Stimulated activated CD4-positive, alpha-beta T cell treated with anti-CD3 and anti-CD28 coated beads, Interleukin-15, amount 100 ng/mL, for 24 hours (primary cell): ENCODE results near the gene OCRL.

Experiments used
- DNase-seq: peaks from one replicate; pipeline ENCODE4 v3.0.0-alpha.2; 2020

OCRL gene

DNA sequence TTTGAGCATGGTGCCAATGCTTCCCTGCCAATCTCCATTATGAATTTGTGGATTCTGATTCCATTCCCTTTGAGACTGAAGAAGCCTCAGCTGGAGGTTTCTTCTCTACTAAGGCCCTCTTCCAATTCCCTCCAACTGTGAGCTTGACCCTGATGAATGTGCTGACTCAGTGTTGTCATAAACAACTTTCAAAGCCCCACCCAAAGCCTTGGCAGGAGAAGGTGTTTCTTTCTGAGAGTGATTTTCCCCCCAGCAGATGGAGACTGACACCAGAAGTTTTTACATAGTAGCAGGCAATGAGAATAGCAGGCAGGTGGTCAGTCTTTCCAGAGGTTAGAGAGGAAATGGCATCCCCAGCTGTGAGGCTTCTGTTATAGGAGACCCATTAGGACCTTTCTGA lies 53.1 kb downstream of the OCRL start:
- no peak for DNase-seq

DNA sequence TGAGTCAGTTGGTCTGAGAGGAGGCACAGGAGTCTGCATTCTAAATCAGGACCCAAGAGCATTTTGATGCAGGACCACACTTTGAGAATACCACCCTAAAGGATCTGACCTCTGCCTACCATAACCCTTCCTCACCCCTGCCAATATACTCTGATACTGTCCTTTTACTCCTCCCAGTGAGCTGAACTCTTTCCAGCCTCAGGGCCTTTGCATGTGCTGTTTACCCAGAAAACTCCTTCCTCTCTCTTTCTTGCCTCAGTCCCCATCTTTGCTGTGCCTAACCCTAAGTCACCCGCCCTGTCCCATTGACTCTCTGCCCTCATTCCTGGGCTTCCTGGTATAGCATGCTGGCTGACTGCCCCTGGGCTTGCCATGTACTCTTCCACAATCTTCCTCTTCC lies 54.7 kb downstream of the OCRL start:
- DNase-seq, result no peak

DNA sequence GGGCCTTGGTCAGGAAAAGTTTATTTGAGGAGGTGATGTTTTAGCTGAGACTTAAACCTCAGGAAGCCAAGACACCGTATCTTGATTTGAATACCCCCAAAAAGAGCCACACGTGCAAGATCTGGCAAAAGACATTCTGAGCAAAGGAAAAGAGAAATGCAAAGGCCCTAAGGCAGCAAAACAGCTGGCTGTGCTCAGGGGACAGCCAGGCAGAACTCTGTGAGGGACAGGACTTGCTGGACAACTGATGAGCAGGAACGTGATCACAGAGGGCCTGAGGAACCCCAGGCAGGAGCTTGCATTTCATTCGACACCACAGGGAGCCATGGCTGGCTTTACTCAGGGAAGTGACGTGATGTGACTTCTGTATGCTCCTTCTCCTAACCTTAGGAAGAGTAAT lies 56.0 kb downstream of the OCRL start:
- DNase-seq, result no peak

DNA sequence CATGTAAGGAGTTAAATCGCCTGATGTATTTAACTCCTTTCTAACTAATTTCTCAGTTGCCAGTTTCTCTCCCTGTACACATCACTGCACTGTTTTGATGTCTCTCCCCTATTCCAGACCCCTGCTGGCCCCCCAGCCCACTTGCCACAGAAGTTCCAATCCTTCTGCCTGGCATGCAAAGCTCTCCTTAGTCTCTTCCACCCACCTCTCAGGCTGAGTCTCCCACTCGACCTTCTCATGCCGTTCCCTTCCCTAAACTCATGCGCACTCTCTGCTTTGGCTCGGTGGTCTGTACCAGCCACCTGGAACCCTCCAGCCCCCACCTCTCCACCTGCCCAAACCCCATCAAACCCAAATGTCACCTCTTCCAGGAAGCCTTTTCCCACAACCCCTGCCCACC lies 57.8 kb downstream of the OCRL start:
- no peak for DNase-seq

DNA sequence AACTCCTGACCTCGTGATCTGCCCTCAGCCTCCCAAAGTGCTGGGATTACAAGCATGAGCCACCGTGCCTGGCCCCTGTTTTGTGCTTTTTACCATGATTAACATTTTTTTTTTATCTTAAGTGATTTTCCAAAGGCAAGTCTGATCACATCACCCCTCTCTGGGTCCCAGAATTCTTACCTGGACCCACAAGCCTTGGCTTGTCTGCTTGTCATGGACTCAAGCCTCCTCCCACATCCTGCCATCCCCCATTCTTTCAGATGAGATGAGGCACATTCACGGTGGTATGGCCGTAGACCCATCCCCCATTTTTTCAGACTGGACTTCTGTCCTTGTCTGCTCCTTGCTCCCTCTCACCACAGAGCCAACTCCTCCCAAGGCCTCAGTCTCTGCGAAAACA lies 59.4 kb downstream of the OCRL start:
- DNase-seq, result no peak

DNA sequence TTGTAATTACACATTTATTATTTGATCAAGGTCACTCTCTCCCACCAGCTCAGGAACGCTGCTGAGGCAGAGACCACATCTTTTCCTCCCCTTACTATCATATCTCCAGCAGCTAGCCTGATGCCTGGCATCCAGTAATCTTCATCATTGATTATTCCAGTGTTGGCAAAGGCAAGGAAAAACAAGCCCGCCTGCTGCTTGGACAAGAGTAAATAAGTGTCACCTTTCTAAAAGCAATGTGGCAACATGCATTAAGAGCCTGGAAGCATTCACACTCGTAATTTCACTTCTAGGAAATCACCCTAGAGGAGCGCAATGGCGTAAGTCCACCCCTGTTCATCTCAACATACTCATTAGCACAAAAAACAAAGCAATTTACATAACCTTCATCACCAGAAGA lies 59.9 kb downstream of the OCRL start:
- DNase-seq, result no peak

DNA sequence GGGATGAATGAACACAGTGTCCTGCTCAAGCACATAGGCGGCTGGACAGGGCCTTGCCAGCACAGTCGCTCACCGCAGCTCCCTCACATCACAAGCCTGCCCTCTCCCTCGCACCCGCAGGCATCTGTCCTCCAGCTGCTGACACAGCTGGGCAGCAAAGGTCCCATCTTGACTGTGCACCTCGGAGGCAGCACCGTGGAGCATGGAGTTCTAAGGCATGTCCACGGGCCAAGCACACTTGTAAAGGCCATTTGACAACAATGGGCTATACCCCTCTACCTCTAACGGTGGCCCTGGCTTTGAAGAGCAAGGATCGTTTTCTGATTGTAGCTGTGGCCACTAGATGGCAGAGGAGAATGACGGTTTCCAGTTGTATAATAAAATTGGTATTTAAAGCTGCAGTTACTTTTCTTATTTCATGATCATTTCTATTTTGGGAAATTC lies 60.9 kb downstream of the OCRL start:
- peak; percentile 6 for DNase-seq

DNA sequence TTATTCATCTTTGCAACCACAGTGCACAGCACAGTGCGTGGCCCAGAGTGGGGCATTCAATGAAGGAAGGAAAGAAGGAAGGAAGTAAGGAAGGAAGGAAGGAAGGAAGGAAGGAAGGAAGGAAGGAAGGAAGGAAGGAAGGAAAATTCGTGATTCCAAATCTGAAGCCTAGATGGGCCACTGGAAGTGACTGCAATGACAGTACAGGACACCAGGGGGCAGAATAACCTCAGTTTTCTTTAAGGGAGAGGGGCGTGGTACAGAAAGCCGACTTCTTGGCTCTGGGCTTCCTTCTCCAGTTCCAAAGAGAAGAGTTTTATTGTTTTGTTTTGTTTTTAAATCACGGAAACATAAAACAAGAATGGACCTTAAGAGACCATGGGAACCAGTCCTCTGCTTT lies 66.9 kb downstream of the OCRL start:
- DNase-seq, result peak; percentile 60

DNA sequence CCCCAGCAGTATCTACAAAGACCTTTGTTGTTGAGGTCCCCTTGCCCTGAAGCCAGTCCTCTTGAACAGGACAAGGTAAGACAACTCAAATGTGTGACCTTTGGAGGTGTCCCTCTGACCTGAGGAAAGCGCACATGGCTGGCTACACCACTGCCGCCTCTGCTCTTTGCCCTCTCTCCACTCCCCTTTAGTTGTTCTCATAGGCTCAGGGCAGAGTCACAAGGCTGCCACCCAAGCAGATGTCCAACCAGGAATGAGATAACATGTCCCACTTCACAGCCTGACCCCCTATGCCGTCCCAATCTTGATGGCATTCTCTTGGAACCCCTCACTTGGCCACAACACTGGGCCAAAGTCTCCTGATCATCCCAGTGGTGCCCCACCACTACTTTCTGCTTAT lies 68.4 kb downstream of the OCRL start:
- no peak for DNase-seq

DNA sequence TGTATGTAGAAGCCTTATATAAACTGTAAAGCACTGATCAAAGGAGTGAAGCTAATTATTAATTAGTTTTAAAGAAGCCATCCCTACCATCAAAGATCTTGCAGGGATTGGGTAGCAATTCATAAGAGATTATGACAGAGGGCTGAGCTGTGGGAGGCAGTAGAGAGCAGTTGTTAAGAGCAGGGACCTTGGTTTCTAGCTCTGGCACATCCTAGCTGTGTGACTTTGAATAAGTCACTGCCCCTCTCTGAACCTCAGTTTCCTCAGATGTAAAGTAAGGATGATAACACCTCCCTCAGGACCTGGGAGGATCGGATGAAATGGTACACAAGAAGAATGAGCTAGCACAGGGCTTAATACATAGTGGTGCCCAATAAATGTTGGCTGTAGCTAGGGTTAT lies 69.3 kb downstream of the OCRL start:
- no peak for DNase-seq

DNA sequence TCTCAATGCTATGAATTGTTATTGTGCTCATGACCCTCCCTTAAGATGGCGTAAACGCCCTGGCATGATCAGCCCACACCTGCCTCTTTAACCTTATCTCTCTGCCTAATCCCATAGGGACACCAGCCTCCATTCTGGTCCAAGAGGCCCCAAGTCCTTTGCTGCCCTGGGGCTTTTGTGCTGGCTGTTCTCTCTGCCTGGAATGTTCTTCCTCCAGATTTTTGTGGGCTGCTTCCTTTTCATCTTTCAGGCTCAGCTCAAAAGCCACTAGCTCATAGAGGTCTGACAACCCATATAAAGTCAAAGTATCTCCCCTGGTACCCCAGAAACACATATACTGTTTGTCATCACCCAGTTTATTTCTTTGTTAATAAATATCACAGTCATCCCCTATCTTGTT lies 72.3 kb downstream of the OCRL start:
- no peak for DNase-seq

DNA sequence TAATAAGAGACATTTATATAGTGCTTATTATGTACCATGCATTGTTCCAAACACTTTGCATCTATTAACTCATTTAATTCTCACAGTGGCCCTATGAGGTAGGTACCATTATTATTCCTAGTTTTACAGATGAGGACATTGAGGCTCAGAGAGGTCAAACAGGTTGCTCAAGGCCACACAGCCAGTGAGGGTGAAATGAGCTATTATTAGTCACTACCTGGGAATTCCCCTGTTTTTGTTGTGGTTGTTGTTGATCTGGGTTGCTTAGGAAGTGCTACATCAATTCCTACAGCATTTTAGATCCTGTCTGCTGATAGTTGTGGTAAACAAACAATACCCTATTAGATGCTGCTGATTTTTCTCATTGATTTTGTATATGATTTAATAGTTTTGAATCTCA lies 73.5 kb downstream of the OCRL start:
- DNase-seq, result no peak

DNA sequence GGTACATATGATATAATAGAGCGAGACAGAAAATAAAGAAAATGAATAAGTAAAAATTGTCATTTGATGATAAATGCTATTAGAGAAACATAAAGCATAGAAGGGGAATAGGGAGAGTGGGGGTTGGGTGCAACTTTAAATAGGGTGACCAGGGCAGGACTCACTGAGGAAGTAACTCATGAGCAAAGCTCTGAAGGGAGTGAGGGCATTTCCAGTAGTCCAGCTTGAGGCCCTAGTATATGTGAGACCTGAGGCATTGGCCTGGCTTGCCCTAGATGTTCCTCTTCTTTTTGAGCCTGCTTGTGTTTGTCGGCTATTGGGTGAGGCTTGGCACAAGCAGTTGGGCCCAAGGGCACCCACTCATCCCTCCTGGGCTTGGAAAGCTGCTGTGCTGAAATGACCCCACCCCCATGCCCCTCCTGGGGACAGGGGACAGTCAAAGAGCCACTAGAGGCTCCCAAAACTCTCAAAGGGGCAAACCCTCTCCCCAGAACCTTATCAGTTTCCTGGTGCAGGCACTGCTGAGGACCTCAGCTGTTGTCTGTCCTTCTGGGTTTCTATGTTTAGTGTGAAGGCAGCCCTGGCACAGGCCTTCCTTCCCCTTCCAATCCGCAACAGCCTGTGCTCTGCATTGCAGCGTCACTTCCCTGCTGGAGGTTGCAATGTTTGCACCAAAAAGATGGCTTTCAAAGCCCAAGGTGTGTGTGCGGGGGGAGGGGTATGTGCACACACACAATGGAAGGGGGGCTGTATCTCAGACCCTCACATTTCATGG lies 74.6 kb downstream of the OCRL start:
- DNase-seq, result no peak

DNA sequence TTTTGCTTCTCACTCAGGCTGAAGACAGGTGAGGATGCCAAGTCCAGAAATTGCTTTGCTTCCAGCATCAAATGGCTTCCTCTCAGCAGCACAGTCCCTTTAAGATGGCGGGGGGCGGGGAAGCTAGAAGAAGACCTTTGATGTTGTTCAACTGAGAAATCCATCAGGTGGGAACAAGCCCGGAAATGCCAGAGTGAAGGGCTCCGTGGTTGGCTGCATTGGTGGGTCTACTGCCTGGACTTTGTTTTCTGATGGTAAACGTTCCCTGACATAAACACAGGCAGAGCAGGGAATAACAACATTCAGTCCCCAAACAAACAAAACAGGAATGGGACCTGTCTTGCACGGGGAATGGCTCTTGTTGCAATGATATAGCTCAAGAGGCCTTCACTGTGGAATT lies 77.4 kb downstream of the OCRL start:
- DNase-seq, result no peak

DNA sequence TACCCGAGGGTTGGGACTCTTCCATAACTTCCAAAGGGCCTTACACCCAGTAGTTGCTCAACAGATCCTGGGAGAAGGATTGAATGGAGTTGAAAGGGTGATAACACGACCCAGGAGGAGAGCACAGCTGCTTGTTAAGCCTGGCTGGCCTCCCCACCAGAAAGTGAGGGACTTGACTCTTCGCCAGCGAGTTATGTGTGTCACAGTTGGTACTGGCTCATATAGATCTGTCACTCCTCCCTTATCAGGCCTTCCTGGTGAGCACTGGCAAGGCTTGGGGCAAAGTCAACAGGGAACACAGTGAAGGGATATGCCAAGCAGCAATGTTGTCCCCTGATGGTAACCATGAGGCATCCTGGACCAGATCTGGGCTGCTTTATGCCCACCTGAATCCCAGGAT lies 78.9 kb downstream of the OCRL start:
- no peak for DNase-seq

DNA sequence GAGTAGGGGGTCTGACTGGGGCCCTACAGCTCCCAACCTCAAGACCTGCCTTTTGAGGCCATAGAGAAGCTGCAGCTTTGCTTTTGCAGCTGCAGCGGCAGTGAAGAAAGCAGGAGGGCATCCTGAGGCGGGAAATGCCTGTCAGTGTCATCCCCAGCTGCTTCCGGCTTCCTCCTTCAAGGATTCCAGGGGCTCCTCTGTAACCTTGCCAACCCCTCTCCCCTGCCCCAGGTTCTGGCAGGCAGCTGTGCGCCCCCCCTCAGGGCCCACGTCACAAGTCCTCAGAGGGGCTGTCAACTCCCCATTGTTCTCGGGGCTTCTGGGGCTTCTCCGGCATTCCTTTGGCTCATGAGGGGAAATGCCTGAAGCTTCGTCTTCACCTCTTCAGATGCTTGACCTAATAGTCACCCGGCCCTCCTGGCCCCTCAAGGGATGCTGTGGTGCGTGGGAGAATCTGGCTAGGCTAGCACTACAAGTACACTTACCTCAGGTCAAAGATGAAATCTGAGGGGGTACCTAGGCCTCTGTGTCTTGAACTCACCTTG lies 82.8 kb downstream of the OCRL start:
- no peak for DNase-seq

DNA sequence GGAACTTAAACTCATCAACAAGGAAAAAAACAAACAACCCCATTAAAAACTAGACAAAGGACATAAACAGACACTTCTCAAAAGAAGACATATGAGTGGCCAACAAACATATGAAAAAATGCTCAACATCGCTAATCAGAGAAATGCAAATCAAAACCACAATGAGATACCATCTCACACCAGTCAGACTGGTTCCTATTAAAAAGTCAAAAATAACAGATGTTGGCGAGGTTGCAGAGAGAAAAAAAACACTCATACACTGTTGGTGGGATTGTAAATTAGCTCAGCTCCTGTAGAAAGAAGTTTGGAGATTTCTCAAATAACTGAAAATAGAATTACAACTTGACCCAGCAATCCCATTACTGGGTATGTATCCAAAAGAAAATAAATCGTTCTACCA lies 86.0 kb downstream of the OCRL start:
- DNase-seq, result no peak

DNA sequence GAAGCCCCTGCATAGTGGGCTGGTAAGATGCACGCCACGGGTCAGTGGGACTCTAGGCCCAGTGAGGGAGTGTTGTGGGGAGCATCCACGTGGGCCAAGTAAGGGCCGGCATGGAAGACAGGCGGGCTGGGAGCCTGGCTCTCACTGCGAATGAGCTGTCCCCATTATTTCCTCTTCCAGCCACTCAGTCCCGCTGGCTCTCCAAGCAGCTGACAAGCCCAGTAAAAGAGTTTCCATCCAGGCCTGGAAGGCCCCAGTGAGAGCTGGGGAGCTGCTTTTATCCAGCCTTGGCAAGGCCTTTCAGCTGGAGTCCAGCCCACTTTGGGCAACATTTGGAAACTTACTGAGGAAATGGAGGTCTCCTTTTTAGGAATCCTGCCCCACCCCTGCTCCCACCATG lies 89.8 kb downstream of the OCRL start:
- no peak for DNase-seq

DNA sequence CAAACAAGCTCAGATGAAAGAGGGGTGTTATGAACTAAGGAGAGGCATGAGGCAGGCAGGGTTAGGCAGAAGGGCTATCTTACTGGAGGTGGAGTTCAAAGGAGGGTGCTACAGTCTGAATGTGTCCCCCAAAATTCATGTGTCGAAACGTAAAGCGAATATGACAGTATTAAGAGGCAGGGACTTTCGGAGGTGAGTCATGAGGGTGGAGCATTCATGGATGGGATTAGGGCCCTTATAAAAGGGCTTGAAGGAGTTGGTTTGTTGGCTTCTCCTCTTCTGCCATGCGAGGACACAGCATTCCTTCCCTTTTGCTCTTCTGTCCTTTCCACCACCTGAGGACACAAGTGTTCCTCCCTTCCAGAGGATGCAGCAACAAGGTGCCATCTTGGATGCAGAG lies 91.8 kb downstream of the OCRL start:
- DNase-seq, result no peak

DNA sequence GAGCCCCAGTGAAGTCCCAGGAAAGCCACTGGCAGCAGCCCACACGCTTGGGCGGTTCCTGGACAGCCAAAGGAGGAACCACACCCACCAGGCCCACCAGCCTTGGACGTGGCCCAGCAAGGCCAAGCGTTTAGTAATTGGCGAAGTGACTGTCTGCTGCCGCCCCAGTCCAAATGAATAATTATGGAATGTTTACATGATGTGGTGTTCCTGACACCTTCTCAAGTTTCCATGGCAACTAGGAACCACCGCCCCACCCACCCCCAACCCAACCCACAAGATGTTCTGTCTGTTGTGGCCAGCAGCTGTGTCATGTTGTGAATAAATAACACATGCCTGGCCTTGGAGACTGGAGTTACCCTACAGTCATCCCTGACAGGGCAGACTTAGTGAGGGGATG lies 92.4 kb downstream of the OCRL start:
- DNase-seq, result no peak

DNA sequence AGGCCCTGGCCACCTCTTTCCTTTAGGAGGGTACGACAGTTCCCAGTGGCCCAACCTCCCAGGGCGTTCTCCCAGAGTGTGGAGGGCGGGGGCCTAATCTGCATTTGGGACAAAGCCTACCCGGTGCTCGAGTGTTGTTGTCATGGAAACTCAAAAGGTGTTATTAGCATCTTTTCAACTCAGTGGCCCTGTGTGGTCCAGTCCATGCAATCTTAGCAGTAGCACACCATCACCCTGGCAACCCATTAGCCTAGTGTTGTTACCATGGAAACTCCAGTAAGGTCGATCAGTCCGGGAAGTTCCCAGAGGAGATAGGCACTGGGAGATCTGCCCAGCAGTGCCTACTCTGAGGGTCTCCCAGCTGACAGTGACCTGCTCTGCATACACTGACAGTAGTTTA lies 94.5 kb downstream of the OCRL start:
- no peak for DNase-seq

DNA sequence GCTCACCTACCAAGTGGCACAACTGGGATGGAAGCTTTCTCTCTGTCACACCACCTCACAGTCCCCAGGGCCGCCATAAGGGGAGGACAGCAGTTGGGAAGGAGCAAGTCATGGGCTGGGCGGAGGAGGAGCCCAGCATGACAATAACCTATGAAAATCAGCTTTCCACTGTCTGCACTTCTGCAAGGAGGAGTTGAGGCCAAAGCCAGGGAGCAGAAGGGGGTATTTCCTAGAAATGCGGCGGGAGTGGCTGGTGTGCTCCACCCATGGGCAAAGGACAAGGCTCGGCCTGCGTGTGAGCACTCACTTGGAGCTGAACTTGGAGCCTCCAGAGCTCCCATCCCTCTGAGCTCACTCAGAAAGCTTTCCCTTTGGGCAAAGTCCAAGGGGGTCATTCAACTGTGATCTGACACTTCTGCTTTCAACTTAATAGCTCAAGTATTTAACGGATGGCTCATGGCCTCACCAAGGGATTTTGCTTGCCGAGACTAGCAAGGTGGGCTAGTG lies 96.2 kb downstream of the OCRL start:
- DNase-seq, result no peak

DNA sequence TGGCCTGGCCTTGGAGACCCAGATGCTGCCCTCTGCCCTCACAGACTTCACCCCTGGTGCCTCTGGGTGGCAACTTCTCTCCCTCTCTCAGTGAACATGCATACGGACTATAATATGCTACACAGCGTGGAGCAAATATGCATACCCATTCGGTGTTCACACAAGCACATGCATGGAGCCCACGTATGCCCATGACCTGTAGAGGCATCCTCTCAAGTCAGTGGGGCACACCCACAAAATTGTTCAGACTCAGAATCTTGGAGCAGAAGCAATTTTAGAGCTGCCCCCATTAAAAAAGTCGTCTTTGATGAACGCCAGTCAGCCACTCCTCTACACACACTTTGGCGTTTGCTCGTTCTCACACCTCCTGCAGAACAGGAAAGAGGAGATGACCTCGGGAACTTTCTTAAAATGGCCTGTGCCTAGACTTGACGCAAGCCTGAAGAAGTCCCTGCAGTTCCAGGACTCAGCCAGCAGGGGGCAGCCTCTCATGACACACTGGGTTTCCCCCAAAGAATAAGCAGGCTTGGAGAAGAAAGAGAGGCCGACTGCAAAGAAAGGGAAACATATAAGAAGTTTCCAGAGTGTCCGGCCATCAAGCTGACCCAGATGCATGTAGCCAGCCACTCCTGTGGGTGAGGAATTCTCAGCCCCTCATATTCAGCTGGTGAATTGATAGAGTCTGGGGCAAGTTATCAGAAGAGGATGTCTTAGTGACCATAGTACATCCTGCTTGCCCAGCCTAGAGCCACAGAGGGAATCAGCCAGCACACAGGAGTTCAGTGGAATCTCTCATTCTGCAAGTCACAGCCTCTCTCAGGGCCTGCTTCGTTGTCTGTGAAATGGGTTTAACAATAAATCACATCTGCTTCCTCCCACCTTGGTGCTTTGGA lies 97.4 kb downstream of the OCRL start:
- peak; percentile 77 for DNase-seq

DNA sequence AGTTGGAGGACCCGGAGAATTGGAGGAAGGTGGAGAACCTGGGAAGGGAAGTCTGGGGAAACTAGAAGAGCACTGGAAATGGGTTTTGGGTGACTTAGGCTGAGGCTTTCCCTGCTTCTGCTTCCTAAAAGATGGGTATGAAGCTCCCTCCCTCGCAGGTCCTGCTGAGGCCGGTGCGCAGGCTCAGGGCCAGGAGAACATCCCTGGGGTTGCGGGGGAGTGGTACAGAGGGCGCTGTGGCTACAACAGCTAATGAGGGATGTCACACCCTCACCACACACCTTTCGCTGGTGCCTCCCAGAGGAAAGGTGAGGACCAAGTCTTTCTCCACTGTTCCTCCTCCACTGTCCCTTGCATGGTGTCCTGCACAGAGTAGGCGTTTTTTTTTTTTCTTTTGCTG lies 98.9 kb downstream of the OCRL start:
- DNase-seq, result no peak
